Body of pancreas (tissue), 4 donors: Measurements from ENCODE around the gene ZDHHC22.

ENCODE experiments used
- POLR2A ChIP-seq, 3 donors: fragments of 450-650 bp; IDR thresholded peaks; one replicate each; pipeline ENCODE4 v1.6.1; 2016; ENCODE audit warnings: antibody characterized with exemption in 3 of 3, mild to moderate bottlenecking in 2 of 3
- TF ChIP-seq, protein P1 (sequence below), 7 experiments: fragments of 450-650 bp in 4 of 7; fragments of 200-600 bp in 3 of 7; sonication (generic) in 3 of 7; IDR thresholded peaks; one replicate each; pipeline ENCODE4 v1.5.1; 2016 to 2019; ENCODE audit warnings: antibody characterized with exemption in 7 of 7

DNA sequence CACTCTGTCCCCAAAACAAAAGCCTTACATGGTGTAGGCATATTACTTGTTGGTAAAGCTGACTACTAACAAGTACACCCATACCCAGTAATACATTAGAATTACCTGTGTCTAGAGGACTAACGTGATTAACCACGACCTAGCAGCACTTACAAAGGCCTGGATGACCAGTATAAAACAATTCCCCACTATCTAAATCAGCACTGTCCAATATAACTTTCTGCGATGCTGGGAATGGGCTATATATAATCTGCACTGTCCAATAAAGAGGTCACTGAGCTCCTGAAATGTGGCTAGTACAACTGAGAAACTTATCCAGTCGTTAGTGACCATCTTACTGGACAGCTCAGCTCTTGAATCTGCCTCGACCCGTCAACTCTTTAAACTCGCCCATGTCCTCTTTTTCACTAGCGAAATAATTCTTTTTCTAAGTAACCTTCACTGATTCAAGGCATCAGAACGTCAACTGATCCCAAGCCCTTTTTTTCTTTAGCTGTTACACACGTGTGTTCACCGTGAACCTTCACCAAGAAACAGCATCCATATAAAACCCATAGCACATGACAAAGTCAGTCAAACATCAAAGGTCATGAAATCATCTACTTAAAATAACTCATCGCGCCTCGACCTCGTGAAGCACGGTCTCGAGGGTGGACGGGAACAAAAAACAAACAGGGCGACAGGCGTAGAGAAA lies 44.4 kb downstream of the ZDHHC22 start:
- TF ChIP-seq, protein P1, sequence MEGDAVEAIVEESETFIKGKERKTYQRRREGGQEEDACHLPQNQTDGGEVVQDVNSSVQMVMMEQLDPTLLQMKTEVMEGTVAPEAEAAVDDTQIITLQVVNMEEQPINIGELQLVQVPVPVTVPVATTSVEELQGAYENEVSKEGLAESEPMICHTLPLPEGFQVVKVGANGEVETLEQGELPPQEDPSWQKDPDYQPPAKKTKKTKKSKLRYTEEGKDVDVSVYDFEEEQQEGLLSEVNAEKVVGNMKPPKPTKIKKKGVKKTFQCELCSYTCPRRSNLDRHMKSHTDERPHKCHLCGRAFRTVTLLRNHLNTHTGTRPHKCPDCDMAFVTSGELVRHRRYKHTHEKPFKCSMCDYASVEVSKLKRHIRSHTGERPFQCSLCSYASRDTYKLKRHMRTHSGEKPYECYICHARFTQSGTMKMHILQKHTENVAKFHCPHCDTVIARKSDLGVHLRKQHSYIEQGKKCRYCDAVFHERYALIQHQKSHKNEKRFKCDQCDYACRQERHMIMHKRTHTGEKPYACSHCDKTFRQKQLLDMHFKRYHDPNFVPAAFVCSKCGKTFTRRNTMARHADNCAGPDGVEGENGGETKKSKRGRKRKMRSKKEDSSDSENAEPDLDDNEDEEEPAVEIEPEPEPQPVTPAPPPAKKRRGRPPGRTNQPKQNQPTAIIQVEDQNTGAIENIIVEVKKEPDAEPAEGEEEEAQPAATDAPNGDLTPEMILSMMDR (IDR thresholded peaks at IDR 0.05): no peak
- TF ChIP-seq POLR2A (IDR thresholded peaks at IDR 0.05): no peak
